ENCODE measurements around the gene BCAS3. TPM values are rescaled to one million over a fixed set of nuclear protein-coding genes. Genes with fewer than 3 reads are reported as not detected.

The BCAS3 gene
- total RNA-seq, 1 donor from 2014 or later: 38.1 TPM

DNA sequence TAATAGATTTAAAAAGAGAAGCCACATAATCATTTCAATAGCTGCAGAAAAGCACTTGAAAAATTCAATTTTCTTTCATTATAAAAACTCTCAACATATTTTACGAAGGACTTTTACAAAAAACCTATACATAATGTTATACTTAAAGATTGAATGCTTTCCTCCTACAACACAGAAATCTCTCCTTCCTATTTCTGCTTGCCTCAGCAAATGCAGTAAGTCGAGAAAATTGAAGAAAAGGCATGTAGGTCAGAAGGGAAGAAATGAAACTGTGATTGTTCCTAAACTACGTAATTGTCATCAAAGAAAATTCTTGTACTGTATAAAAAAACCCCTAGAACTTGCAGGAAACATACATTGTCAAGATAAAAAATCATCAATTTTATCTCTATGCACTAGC is 267.1 kb downstream of the BCAS3 start:
- H3K36me3 Mint-ChIP-seq (ENCODE audit: low read depth, unreplicated experiment): no peaks in the 10 kb centered on the region
- DNase-seq (ENCODE audit: low spot score): no peak
- no peaks in the 10 kb centered on the region for H3K4me1 Mint-ChIP-seq (ENCODE audit: unreplicated experiment)
- TF ChIP-seq, protein P1, sequence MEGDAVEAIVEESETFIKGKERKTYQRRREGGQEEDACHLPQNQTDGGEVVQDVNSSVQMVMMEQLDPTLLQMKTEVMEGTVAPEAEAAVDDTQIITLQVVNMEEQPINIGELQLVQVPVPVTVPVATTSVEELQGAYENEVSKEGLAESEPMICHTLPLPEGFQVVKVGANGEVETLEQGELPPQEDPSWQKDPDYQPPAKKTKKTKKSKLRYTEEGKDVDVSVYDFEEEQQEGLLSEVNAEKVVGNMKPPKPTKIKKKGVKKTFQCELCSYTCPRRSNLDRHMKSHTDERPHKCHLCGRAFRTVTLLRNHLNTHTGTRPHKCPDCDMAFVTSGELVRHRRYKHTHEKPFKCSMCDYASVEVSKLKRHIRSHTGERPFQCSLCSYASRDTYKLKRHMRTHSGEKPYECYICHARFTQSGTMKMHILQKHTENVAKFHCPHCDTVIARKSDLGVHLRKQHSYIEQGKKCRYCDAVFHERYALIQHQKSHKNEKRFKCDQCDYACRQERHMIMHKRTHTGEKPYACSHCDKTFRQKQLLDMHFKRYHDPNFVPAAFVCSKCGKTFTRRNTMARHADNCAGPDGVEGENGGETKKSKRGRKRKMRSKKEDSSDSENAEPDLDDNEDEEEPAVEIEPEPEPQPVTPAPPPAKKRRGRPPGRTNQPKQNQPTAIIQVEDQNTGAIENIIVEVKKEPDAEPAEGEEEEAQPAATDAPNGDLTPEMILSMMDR (IDR thresholded peaks at IDR 0.05; ENCODE audit: unreplicated experiment): no peak
- no peaks in the 10 kb centered on the region for H3K27me3 Mint-ChIP-seq (ENCODE audit: unreplicated experiment)
- no peak overlapping the region for H3K4me3 Mint-ChIP-seq (ENCODE audit: unreplicated experiment)
- H3K27ac Mint-ChIP-seq (ENCODE audit: unreplicated experiment): no peak overlapping the region
- H3K9me3 Mint-ChIP-seq (ENCODE audit: unreplicated experiment): no peaks in the 10 kb centered on the region

DNA sequence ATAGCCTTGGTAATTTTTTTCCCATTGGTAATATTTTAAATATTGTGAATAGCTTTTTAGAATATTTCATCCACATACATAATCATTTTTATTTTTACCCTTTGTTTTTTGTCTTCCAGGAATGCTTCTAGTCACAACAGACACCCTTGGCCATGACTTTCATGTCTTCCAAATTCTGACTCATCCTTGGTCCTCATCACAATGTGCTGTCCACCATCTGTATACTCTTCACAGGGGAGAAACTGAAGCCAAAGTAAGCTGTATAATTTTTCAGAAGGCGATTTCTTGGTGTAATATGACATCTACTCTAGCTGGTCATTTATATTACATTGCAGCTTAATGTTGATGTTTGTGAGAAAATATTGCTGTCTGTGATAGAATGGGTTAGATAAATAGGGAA is 269.4 kb downstream of the BCAS3 start:
- no peaks in the 10 kb centered on the region for H3K36me3 Mint-ChIP-seq (ENCODE audit: low read depth, unreplicated experiment)
- no peak overlapping the region for H3K4me3 Mint-ChIP-seq (ENCODE audit: unreplicated experiment)
- no peaks in the 10 kb centered on the region for H3K4me1 Mint-ChIP-seq (ENCODE audit: unreplicated experiment)
- no peaks in the 10 kb centered on the region for H3K9me3 Mint-ChIP-seq (ENCODE audit: unreplicated experiment)
- no peak for DNase-seq (ENCODE audit: low spot score)
- H3K27ac Mint-ChIP-seq (ENCODE audit: unreplicated experiment): no peak overlapping the region
- TF ChIP-seq, protein P1 (IDR thresholded peaks at IDR 0.05; ENCODE audit: unreplicated experiment): no peak
- no peaks in the 10 kb centered on the region for H3K27me3 Mint-ChIP-seq (ENCODE audit: unreplicated experiment)

DNA sequence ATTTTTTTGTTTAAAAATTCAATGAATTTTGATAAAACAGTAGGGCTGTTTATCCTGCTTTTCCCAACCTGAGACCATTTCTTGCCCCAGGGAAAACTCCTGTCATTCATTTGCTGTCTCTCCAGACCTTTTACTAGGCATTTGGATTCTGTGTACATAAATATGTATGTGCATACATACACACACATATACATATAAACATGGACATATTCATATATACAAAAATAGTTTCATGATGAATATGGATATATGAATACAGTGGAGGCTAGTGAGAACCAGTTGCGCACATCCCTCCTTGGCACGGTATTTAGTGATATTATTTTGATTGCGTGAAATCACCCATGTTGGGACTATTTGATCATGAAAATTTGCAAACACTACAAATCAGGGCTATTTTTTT is 269.9 kb downstream of the BCAS3 start:
- Mint-ChIP-seq H3K27ac (ENCODE audit: unreplicated experiment) (no peak overlapping the region), H3K27me3 (ENCODE audit: unreplicated experiment) (no peaks in the 10 kb centered on the region), H3K4me3 (ENCODE audit: unreplicated experiment) (no peak overlapping the region), H3K36me3 (ENCODE audit: low read depth, unreplicated experiment) (no peaks in the 10 kb centered on the region), H3K9me3 (ENCODE audit: unreplicated experiment) (no peaks in the 10 kb centered on the region), H3K4me1 (ENCODE audit: unreplicated experiment) (no peaks in the 10 kb centered on the region)
- DNase-seq (ENCODE audit: low spot score): no peak
- TF ChIP-seq, protein P1 (IDR thresholded peaks at IDR 0.05; ENCODE audit: unreplicated experiment): no peak

DNA sequence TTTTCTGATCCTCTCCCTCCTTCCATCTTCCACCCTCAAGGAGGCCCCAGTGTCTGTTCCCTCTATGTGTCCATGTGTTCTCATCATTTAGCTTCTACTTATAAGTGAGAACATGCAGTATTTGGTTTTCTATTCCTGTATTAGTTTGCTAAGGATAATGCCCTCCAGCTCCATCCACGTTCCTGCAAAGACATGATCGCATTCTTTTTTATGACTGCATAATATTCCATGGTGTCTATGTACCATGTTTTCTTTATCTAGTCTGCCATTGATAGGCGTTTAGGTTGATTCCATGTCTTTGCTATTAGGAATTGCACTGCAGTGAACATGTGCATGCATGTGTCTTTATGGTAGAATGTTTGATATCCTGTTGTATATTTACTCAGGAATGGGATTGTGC is 275.1 kb downstream of the BCAS3 start:
- TF ChIP-seq, protein P1 (IDR thresholded peaks at IDR 0.05; ENCODE audit: unreplicated experiment): no peak
- H3K4me3 Mint-ChIP-seq (ENCODE audit: unreplicated experiment): no peak overlapping the region
- no peaks in the 10 kb centered on the region for H3K36me3 Mint-ChIP-seq (ENCODE audit: low read depth, unreplicated experiment)
- no peak for DNase-seq (ENCODE audit: low spot score)
- no peaks in the 10 kb centered on the region for H3K27me3 Mint-ChIP-seq (ENCODE audit: unreplicated experiment)
- no peak overlapping the region for H3K27ac Mint-ChIP-seq (ENCODE audit: unreplicated experiment)
- H3K9me3 Mint-ChIP-seq (ENCODE audit: unreplicated experiment): no peaks in the 10 kb centered on the region
- H3K4me1 Mint-ChIP-seq (ENCODE audit: unreplicated experiment): no peaks in the 10 kb centered on the region

DNA sequence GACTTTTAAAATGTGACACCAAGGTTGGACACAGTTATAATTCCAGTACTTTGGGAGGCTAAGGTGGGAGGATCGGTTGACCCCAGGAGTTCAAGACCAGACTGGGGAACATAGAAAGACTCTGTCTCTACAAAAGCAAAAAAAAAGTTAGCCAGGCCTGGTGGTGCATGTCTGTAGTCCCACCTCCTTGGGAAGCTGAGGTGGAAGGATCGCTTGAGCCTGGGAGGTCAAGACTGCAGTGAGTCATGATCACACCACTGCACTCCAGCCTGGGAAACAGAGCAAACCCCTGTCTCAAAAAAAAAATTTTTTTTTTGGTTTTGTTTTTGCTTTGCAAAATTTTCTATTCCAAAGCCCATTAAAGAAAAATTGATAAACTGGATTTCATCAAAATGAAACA is 281.4 kb downstream of the BCAS3 start:
- no peaks in the 10 kb centered on the region for H3K27me3 Mint-ChIP-seq (ENCODE audit: unreplicated experiment)
- DNase-seq (ENCODE audit: low spot score): no peak
- no peak overlapping the region for H3K4me3 Mint-ChIP-seq (ENCODE audit: unreplicated experiment)
- no peaks in the 10 kb centered on the region for H3K9me3 Mint-ChIP-seq (ENCODE audit: unreplicated experiment)
- H3K4me1 Mint-ChIP-seq (ENCODE audit: unreplicated experiment): no peaks in the 10 kb centered on the region
- no peaks in the 10 kb centered on the region for H3K36me3 Mint-ChIP-seq (ENCODE audit: low read depth, unreplicated experiment)
- H3K27ac Mint-ChIP-seq (ENCODE audit: unreplicated experiment): no peak overlapping the region
- TF ChIP-seq, protein P1 (IDR thresholded peaks at IDR 0.05; ENCODE audit: unreplicated experiment): no peak
